GM18868 (cell line): ENCODE measurements around the gene KIRREL3.

Experiments
- ATAC-seq: cut with Tn5 transposase; IDR thresholded peaks from one replicate; pipeline ENCODE4 v1.9.1; 2021; ENCODE audit warnings: mild to moderate bottlenecking, moderate library complexity; ENCODE audit not compliant: unreplicated experiment

Gene KIRREL3

DNA sequence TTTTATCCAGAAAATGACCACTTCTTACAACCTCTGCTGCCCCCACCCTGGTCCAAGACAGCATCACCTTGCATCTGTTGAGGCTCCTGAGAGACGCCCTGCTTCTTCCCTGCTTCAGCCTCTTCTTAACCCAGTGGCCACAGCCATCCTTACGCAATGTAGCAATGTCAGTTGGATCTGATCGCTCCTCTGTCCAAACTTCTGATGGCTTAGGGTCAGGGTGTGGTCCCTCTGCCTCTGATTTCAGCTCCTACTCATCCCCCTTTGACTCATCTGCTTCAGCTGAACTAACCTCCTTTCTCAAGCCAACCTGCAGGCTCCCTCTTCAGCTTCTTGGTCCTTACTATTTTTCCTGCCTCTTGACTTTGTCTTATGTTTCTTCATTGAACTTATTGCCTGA is 280.8 kb downstream of the KIRREL3 start:
- ATAC-seq: no peak

DNA sequence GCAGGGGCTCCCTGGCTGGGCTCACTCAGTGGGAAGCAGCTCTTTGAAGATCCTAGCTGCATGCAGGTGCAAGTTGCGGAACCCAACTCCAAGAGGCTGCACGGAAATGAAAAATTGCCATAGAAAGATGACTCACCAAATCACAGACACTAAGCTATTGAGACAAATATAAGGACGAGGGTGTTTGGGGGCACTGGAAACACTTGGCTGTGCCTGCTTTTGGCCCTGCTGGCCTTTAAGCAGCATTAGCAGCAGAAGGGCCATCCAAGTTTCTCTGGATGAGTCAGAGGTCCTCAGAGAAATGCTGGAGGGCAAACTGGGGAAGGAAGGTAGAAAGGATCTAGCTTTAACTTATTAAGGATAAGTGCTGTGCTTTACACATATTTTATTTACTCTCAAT is 282.3 kb downstream of the KIRREL3 start:
- no peak for ATAC-seq

DNA sequence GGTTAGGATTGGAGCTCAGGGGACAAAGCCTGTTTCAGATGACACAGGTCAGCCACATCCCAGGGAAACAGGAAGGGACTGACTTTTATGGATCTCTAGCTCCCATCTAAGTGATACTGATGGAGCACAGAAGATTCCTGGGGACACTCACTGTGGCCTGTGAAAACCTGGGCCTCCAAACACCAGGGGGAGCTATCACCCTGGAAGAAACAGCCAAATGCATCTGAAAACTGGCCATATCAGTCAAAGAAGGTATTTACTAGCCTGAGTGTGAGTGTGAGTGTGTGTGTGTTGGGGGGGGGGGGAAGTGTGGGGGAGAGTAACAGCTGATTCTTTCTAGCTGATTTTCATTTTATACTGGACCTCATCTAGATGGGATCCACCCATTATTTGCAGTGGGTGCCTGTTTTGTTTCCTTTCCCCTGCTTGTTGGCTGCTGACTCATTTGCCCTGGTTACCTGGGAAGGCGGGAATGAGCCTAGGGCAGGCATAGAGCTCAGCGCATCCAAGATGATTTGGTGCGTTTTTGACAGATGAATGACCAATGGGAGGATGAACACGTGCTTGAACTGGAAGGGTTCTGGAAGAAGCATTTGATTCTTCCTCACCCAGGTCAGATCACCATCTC is 284.0 kb downstream of the KIRREL3 start:
- ATAC-seq: peak; percentile 45

DNA sequence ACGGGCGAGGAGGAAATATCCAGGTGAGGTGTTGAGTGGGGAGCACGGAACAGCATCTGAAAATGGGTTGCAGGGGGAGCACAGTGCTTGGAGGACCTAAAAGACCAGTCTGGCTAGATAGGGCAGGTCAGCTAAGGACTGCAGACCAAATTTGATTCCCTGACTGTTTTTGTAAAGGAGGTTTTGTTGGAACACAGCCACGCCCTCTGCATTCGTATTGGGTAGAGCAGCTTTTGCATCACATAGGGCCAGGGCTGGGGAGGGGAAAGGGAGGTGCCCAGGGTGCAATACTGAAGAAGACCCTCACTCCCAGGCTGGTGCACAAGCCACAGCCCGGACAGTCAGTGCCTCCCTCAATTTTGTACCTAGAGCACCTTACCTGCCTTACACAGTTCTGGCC is 286.8 kb downstream of the KIRREL3 start:
- no peak for ATAC-seq

DNA sequence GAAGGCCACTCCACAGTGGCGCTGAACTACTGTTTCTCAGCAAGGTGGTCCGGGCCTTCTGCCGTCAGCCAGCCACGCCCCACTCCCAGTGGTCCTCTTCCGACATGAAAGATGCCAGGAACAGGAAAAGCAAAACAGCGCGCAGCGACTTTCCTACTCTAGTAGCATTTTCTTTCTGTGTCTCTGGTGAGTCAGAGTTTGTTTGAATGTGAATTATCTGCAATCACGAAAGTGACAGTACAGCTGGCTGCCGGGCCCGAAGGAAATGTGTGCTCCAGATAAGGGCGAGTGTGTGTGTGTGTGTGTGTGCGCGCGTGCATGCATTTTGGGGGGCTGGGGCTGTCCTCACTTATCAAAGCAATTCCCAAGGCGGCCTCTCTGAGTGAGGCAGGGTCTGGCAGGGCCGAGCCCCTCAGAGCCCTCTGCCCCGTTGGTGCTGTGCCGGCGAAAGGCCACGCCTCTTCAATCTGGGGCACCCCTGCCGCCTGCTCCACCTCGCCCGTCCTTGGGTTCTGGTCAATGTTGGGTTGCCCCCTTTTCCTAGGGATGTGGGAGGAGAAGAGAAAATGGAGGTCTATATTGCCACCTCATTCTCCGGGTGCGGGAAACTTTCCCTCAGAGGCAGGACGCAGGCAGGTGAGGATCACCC is 288.5 kb downstream of the KIRREL3 start:
- no peak for ATAC-seq

DNA sequence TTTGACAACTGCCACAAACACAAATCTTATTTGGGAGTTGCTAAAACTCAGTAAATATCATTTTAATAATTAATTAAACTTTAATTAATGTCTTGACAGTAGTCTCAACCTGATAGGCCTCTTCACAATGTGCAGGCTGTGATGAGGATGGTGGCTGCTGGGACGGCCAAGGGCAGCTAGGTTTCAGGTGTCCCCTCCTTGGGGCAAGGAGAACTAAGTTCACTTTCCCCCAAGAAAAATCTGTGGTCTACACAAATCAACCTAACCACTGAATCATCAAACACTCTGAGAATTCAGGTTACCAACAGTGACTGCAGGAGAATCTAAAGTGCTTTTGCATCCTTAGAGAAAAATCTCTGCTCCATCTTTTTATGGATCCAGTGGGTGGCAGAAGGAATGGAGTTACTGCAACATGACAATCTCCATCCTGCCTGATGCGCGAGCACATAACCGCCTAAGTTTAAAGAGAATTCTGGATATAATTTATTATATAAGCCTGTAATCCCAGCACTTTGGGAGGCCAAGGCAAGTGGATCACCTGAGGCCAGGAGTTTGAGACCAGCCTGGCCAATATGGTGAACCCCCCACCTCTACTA is 289.7 kb downstream of the KIRREL3 start:
- ATAC-seq: no peak

DNA sequence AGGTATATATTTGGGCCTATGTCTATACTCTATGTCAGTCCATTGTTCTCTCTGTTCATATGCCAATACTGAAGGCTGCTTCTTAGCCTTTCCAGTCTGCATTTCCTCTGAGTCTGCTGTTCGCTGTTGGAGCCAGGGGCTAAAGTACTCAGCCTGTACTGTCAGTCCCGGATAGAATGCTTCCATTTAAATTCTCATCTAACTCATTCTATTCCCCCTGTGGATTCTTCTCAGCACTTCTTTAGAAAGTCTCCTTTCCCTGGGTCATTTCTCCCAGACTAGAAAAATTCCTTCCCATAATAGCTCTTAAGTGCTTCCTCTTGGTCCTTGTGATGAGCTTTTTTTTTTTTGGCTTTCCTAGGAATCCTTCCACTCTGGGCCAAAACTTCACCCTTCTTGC is 293.1 kb downstream of the KIRREL3 start:
- no peak for ATAC-seq

DNA sequence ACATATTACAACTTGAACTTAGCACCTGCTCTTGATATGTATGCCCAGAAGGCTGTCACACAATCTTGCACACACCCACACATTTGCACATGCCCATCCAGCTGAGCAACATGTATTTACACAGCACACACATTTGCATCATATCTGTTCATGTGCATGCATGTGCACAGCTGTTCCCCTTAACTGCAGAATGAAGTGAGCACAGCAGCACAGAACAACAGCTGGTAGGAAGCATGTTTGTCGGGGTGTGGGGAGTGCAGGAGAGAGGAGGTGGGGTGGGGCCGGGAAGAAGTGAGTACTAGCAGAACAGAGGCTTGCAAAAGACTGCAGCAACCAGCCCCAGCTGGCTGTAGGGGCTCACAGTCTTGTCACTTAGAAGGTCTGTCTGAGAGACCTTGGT is 296.5 kb downstream of the KIRREL3 start:
- no peak for ATAC-seq

DNA sequence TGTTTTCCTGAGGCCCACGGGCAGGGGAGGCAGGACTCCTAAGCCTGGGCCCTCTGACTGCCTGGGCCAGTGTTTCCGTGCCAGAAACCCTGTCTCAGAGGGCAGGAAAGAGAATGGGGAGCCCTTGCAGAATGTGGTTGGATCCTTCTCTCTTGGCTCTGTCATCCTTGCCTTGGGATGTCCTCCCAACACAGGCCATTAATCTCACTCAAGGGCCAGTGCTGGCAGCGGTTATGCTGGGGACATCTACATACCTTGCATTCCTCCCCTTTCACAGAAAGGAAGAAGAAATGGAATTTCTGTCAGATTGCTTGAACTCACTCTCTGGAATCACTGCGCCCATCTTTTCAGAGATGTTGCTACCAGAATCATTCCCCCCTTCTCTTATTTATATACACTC is 296.9 kb downstream of the KIRREL3 start:
- no peak for ATAC-seq

DNA sequence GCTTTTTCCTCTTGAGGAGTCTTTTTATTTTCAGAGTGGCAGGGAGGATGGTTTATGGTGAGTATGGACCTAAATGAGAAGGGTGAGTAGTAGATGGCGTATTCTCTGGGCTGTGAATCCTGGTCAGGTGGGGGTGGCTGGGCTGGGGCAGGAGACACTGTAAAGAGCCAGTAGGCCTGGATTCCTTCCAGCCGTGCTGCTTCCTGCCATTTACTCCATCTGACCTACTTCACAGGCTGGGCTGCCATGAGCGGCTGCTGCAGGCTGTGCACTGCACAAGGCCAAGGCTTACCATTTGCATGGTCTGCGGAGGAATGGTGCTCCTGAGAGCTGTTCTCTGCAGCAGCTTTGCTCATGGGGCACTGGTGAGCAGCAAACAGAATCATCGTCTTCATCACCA is 297.6 kb downstream of the KIRREL3 start:
- no peak for ATAC-seq

DNA sequence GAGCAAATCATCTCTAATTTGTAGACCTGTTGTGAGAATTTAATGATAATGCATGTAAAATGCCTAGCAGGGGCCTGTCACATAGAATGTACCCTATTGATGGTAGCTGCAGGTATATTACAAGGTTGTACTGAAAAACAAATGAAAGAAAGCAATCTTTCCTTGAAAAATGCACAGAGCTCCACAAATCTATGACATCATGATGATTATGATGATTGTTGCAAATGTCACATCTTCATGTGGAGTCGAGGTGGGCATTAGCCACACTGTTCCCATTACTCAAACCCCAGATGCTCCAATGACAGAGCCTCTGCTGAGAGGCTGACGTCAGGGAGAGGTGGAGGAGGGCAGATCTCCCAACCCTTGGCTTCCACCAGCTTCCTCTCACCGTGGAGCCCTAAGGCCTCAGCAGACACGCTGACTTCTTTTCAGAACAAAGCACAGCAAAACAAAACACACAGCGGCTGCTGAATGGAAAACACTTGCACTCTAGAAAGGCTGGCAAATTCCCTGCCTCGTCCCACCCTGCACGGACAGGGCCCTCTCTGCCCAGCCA is 298.3 kb downstream of the KIRREL3 start:
- no peak for ATAC-seq

DNA sequence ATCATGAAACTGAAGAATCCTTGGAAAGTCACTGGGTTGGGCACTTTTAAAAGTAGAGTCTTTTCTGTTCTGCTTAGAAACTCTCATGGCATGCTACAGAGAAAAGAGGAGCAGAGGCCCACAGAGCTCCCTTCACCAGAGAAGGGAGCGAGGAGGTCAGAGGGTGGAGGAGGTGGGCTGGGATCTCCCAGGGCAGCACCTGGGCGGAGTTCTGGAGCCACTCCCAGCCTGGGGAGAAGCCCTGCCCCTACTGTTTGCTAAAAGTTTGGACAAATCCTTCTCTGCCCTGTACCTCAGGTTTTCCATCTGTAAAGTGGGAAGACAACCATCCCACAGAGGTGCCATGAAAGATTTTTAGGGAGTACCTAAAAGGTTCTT is 299.1 kb downstream of the KIRREL3 start:
- no peak for ATAC-seq

DNA sequence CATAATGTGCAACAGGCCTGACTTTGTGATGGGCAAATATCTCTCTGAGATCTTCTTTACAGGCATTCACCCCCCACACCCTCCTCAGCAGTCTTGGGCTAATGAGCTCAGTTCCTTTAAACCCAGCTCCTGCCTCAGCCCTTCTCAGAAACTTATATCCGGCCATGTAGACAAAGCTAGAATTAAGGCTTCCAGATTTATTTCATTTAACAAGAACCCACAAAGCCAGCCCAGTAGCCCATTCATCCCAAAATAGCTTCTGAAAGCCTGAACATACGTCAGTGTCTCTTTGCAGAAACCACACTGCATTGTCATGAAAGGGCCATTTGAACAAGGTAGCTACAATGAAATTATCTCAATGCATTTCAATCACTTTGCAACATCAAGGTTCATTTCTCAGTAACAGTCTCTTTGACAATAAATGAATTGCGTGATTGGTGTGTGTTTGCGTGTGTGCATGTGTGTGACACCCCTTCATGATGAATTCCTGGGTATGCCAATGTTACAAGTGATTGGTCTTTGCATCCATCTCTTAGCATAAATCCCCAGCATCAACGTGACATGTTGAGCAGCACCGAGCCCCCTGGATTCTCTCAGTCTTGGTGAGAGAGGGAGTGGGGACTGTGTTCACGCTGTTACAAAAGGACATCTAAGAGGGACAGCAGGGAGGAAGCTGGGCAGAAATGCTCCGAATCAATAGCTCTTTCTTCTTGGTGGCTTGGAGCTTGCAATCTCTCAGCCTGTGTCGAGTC is 299.6 kb downstream of the KIRREL3 start:
- ATAC-seq: peak; percentile 88

DNA sequence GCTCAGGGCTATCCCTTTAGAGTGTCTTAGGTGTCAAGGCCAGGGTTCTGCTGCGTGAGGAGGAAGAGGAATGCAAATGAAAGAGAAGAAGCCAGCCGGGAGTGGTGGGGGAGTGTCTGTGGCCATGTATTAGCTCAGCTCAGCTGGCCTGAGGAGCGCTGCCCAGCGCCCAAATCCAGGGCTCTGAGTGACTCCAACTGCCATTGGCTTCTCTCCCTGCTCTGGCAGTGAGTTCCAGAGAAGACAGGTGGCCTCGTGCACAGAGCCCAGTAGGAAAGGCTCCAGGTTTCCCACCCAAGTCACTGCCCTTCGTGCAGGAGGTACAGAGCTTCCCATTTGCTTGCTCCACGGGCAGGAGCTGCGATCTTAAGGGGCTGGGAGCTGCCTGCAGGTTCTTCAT is 302.0 kb downstream of the KIRREL3 start:
- no peak for ATAC-seq

DNA sequence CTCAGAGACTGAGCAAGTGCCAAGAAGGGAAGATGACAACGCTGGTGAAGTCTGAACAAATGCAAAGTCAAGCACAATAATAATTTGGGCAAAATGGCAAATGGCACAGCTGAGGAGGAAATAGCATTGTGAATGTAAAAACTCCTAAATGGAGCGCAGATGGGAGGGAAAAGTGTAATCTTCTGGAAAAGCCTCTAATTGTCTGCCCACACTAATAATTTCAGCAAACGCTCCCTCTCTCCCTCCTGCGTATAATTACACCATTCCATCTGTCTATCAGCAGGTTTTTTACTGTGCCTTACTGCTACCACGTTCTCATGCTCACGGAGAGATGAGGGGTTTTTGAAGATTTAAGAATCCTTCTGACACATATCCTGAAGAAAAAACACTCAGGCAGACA is 302.6 kb downstream of the KIRREL3 start:
- no peak for ATAC-seq

DNA sequence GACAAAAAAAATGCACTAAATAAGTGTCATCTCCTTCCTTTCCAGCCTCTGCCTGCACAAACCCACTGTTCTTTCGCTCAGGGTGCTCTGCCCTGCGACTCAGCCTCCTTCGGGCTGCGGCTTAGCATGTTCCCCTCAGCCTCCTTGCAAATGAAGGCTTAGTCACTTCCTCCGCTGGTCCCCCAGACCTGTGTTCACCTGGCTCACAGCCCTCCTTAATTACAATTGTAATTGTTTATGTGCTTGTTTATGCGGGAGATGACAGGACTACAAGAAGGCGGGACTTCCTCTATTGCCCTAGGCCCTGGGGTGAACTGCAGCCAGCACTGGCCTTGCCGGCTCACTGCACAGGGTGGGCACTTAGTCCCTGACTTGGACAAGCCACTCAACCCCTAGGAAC is 303.6 kb downstream of the KIRREL3 start:
- ATAC-seq: no peak

DNA sequence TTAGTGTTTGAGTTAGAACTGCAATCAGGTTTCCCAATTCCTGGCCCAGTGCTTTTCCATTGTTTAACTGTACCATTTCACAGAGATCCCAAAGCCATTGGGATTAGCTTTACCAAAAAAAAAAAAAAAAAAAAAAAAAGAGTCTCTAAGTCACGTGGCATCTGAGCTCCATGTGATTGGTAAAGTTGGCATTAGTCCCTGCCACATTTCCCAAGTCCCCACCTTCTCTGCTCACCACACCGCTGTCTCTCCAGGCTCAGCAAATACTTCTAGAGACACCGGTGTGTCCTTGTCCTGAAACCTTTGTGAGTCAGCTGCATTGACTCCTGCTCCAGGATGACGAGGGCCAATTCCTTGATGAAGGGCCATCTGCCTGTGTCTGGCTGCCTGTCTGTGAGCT is 305.3 kb downstream of the KIRREL3 start:
- no peak for ATAC-seq

DNA sequence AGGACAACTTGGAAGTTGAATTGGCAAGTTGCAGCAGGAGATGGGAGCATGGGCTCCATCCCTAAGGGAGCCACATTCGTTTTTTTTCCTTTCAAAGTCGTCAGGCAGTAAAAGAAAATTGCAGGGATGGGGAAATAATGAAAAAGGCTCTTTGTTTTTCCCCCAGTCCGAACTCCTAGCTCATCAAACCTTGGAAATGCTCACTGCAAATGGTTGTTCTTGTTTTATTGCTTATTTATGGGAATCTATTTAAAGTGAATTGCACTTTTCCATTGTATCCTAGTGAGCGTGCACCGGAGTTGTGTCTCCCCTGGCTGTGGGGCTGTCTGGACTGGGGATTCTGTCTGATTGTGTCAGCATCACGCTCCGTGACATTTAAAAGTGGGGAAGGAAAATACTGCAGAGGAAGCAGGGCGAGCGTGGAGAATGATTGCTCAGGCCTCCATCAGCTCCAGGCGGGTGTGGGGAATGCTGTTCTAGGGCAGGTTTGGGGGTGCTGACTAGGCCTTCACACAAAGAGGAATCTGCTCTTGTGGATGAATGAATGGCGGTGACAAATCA is 306.4 kb downstream of the KIRREL3 start:
- no peak for ATAC-seq

DNA sequence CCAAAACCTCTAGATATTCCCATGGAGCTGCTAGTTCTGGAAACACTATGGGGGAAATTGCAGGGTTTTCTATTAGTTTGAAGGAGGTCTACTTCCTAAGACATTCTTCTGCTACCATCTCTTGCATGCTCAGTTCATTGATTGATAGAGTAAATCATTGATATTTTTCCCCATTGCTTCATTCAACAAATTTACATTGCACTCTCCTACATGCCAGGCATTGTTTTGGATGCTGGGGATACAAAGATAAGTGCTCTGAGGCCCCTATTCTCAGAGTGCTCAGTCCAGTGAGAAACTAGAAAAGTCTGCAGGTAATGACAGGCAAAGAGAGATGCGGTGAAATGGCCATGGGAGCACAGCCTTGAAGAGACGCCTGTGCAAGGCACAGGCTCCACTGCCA is 313.1 kb downstream of the KIRREL3 start:
- no peak for ATAC-seq

DNA sequence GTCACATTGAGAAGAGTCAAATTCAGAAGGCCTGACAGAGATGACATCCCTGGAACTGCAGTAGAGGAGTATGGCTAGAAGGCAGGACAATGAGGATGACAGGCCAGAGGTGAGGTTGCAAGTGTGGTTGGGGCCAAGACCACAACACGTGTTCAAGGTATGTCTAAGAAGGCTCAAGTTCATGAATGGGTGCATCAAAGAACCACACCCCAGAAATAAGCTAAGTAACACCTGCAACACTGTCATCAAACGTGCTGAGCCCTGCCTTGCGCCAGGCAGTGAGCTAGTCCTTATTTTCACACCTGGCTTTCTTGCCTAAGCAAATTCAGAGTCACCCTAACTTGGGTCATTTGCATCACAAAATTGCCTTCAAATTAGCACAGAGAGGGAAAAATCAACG is 313.6 kb downstream of the KIRREL3 start:
- no peak for ATAC-seq
